GM10266 (cell line): ENCODE results near the gene CDRT15.
"Not testable (repeated sequence)": the region's sequence is repeated elsewhere in the genome, so short reads cannot be mapped to it uniquely, and the experiment has no call there.

Experiments
- DNase-seq: peaks from one replicate; pipeline ENCODE4 v3.0.0; 2012; ENCODE audit errors: extremely low spot score
- TF ChIP-seq, protein P1 (sequence below): IDR thresholded peaks from 2 replicates; pipeline ENCODE4 v1.5.1; 2012; ENCODE audit warnings: mild to moderate bottlenecking, low read depth; ENCODE audit not compliant: control insufficient read depth, insufficient read depth; ENCODE audit errors: missing control alignments

The CDRT15 gene

DNA sequence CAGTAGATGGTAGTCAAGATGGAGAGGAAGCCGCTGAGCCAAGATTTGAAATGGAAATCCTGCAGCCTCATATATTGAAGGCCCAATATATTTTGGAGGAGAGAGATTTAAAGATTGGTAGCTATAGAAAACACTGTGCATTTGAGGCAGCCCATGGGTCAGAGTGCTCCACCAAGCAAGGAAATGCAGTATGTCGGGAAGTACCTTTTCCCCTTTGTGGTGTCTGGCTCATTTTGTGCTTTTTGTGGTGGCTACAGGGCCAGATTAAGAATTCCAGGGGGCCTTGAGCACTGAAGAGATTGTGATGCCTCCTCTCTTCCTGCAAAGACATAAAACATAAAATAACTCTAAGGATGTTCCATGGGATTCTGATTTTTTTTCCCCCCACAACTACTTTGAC, 39.6 kb downstream of the CDRT15 start:
- no peak for DNase-seq
- TF ChIP-seq, protein P1, sequence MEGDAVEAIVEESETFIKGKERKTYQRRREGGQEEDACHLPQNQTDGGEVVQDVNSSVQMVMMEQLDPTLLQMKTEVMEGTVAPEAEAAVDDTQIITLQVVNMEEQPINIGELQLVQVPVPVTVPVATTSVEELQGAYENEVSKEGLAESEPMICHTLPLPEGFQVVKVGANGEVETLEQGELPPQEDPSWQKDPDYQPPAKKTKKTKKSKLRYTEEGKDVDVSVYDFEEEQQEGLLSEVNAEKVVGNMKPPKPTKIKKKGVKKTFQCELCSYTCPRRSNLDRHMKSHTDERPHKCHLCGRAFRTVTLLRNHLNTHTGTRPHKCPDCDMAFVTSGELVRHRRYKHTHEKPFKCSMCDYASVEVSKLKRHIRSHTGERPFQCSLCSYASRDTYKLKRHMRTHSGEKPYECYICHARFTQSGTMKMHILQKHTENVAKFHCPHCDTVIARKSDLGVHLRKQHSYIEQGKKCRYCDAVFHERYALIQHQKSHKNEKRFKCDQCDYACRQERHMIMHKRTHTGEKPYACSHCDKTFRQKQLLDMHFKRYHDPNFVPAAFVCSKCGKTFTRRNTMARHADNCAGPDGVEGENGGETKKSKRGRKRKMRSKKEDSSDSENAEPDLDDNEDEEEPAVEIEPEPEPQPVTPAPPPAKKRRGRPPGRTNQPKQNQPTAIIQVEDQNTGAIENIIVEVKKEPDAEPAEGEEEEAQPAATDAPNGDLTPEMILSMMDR, result no peak

DNA sequence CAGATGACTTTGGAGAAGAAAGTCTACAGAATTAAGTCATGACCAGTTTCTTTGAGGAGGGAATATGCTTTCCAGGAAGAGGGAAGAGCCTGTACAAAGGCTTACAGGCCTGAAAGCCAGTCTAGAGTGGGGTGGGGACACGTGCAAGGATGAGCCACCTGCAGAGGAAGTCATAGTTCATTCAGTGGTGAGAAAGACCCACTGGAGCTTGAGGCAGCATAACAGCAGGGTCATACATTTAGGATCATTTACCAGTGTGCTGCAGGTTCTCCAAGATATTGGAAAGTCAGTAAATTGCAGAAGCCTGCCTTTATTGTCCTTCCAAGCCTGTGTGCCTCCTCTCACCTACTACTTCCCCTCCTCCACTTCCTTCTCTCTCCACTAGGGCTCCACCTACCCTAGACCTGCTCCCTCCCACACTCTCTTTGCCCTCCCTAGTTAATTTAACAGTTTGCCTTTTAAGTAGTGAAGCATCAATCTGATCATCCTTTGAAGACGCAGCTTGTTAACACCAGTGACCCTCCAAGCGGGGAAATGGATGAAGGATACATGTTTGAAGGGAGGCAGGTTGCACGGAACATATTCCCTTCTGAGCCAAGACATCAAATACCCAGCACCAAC, 40.2 kb downstream of the CDRT15 start:
- TF ChIP-seq, protein P1, result no peak

DNA sequence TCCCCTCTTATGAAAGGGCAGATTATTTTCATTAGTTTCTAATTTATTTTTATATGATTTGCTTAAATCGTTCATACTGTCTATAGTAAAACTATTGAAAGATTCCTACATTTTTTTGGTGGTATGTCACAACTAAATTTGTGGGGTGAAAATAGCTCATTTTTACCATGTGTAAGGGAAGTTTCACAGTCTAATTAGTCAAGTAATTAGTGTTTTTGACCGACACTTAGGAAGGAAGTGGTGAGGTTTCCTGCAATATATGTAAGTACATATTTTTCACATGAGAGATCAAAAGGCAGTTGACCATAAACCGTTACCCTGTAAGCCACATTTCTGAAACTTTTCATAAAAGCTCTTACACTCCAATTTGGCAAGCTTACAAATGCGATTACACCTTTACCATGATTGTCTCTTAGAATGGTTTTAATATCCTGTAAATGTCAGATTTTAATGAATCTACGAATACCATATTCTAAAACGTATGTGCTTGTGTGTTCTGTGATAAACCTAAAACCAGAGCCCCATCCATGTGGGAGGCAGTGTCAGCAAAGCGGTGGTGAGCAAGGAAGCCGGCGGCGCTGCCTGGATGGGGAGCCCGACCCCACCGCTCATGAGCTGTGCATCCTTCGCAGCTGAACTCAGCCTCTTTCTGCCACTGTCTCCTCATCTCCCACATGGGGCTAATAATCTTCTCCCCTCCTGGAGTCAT, 43.9 kb downstream of the CDRT15 start:
- not testable (repeated sequence) for DNase-seq

More for the DNA sequence above, 40.2 kb downstream of the CDRT15 start:
- DNase-seq, result no peak

DNA sequence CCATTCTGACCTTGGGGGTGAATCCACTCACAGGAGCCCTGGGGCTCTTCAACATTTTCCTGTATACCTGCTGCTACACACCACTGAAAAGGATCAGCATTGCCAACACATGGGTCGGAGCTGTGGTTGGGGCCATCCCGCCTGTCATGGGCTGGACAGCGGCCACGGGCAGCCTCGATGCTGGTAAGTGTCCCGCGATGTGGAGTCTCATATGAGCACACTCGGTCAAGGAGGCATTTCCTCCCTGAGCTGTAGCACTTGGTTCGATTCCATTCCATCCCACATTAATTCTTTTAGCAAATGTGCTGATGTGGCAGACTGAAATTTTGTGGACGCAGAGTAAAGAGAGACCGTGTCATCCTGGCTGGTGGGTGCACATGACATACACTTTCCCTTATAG, 44.6 kb downstream of the CDRT15 start:
- DNase-seq, result not testable (repeated sequence)

DNA sequence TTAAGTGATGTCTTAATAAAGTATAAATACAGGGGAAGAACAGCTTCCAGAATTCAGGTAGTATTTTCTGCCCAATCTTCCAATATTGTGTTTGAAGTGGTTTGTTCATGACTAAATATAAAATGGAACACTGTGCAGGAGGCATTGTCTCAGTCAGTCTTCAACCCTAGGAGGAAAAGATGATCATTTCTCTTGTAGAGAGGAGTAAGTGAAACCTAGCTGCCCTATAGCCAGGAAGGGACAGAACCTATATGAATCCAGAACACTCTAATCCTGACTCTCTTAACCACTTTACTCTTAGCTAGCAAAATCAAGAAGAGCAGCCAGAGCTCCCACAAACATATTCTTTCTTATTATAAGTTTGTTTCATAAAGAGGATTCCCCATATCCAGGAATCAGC, 45.2 kb downstream of the CDRT15 start:
- not testable (repeated sequence) for DNase-seq

DNA sequence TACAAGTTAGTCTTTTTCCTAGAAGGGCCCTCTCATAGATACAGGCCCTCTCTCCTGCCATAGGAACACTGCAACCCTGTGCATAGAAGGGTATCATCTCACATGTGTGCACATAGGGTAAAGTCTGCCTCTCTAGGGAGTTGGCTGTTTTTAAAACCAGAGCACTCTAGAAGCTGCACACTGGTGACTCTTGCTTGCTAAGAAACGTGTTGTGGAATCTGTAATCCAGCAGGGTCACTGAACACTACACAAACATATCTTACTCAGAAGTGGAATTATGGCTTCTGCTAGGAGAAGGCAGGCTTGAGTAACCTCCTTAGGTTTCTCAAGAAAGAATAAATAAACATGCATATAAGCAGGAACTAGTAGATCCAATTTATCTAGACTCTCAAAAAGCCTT, 45.9 kb downstream of the CDRT15 start:
- not testable (repeated sequence) for DNase-seq

DNA sequence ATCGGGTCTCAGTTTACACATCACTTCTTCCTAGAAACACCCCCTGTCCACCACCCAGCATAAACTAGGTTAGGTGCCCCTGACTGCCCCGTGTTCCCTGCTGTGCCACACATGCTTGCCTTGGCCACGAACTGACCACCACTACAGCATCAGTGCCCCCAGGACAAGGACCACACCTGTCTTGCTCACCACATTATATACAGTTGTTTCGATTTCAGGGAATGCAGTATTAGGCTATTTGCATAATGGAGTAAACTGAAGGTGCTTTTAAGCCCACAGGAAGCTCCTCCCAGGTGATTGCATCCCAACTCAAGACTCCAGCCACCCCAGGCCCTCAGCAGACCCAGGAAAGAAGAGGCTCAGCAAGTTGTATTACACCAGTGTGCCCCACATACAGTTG, 50.2 kb downstream of the CDRT15 start:
- not testable (repeated sequence) for DNase-seq
